SK-N-SH (cell line): ENCODE data around the gene PODNL1.

Source experiments
- CHD2 ChIP-seq: fragments of 150-350 bp; IDR thresholded peaks from 2 replicates; pipeline ENCODE4 v1.6.1; 2018; ENCODE audit warnings: low read length; ENCODE audit not compliant: partially characterized antibody
- CTCF ChIP-seq: fragments of 200-600 bp; sonication (generic); IDR thresholded peaks from 2 replicates; pipeline ENCODE4 v1.6.1; 2017; ENCODE audit warnings: antibody characterized with exemption, mild to moderate bottlenecking, moderate library complexity
- EP300 ChIP-seq, 2 experiments: IDR thresholded peaks; 2 replicates each; pipeline versions ENCODE4 v1.4.0 to v1.6.1; 2012; ENCODE audit warnings: borderline replicate concordance in 1 of 2, low read depth in 1 of 2, low read length in 1 of 2
- RFX5 ChIP-seq: IDR thresholded peaks from 2 replicates; pipeline ENCODE4 v1.6.1; 2012; ENCODE audit warnings: mild to moderate bottlenecking, improper control_type of control experiment, low read length

GRCh38 chr19:13894552-13894951 lies 43.7 kb downstream of the PODNL1 start:
- TF ChIP-seq CTCF (no peak), RFX5 (no peak), EP300 (IDR thresholded peaks at IDR 0.05; ENCODE audit: borderline replicate concordance in 1 of 2, low read depth in 1 of 2, low read length in 1 of 2) (no peak), CHD2 (no peak)
